GM23248 (cell line): ENCODE results near the gene OR2D2. TPM values are rescaled to one million over a fixed set of nuclear protein-coding genes. Genes with fewer than 3 reads are reported as not detected.

Experiments
- DNase-seq: peaks from one replicate; pipeline ENCODE4 v3.0.0-alpha.2; 2015
- H2AFZ ChIP-seq: fragments of 200-600 bp; sonication (generic); 2 replicates; pipeline ENCODE4 v1.6.1; 2016; ENCODE audit warnings: antibody characterized with exemption
- H3F3A ChIP-seq: fragments of 200-600 bp; sonication (generic); 2 replicates; pipeline ENCODE4 v1.6.1; 2016; ENCODE audit warnings: mild to moderate bottlenecking, antibody characterized with exemption, mixed run types; ENCODE audit not compliant: insufficient read depth
- H3K27ac ChIP-seq: fragments of 200-600 bp; sonication (generic); 2 replicates; pipeline ENCODE4 v1.5.1; 2016; ENCODE audit warnings: mild to moderate bottlenecking
- H3K27me3 ChIP-seq: fragments of 200-600 bp; sonication (generic); replicated peaks from 2 replicates; pipeline ENCODE4 v1.6.1; 2016; ENCODE audit warnings: mild to moderate bottlenecking; ENCODE audit not compliant: insufficient read depth
- H3K36me3 ChIP-seq: fragments of 200-600 bp; sonication (generic); 2 replicates; pipeline ENCODE4 v1.6.1; 2016; ENCODE audit warnings: low read depth, mild to moderate bottlenecking
- H3K4me1 ChIP-seq: fragments of 200-600 bp; sonication (generic); 2 replicates; pipeline ENCODE4 v1.6.1; 2016; ENCODE audit warnings: mild to moderate bottlenecking; ENCODE audit not compliant: insufficient read depth
- H3K4me2 ChIP-seq: fragments of 200-600 bp; sonication (generic); one replicate; pipeline ENCODE4 v1.6.1; 2016; ENCODE audit warnings: mild to moderate bottlenecking; ENCODE audit not compliant: unreplicated experiment
- H3K4me3 ChIP-seq: fragments of 200-600 bp; sonication (generic); 2 replicates; pipeline ENCODE4 v1.5.1; 2016; ENCODE audit warnings: mild to moderate bottlenecking
- H3K79me2 ChIP-seq: fragments of 200-600 bp; sonication (generic); 2 replicates; pipeline ENCODE4 v1.6.1; 2016; ENCODE audit warnings: mild to moderate bottlenecking; ENCODE audit not compliant: insufficient read depth
- H3K9ac ChIP-seq: fragments of 200-600 bp; sonication (generic); 2 replicates; pipeline ENCODE4 v1.6.1; 2016; ENCODE audit warnings: mild to moderate bottlenecking
- H3K9me2 ChIP-seq: fragments of 200-600 bp; sonication (generic); 2 replicates; pipeline ENCODE4 v1.6.1; 2016; ENCODE audit warnings: mixed run types, mild to moderate bottlenecking, moderate library complexity; ENCODE audit not compliant: insufficient read depth
- H3K9me3 ChIP-seq: fragments of 200-600 bp; sonication (generic); one replicate; pipeline ENCODE4 v1.6.1; 2017; ENCODE audit warnings: low read depth
- H4K20me1 ChIP-seq: fragments of 200-600 bp; sonication (generic); 2 replicates; pipeline ENCODE4 v1.6.0; 2016; ENCODE audit not compliant: insufficient read depth
- EZH2 ChIP-seq: fragments of 200-600 bp; sonication (generic); IDR thresholded peaks from 2 replicates; pipeline ENCODE4 v1.6.1; 2018; ENCODE audit warnings: antibody characterized with exemption, mild to moderate bottlenecking; ENCODE audit not compliant: insufficient read depth, poor library complexity, severe bottlenecking
- EZH2phosphoT487 ChIP-seq: fragments of 200-600 bp; sonication (generic); IDR thresholded peaks from 2 replicates; pipeline ENCODE4 v1.6.1; 2018; ENCODE audit warnings: antibody characterized with exemption, moderate library complexity, mild to moderate bottlenecking, low read depth; ENCODE audit not compliant: insufficient read depth
- WGBS, 2 experiments: methylation state at CpG; one replicate each; pipeline ENCODE4 v1.1.6; 2015 to 2017; ENCODE audit warnings: low lambda C conversion rate in 2 of 2, low coverage in 1 of 2; ENCODE audit errors: missing lambda C conversion rate in 2 of 2; 5-methylcytosine and 5-hydroxymethylcytosine counted together
- in situ Hi-C: fragments of 300-500 bp; cut with MboI; formaldehyde crosslinking; loops from 2 replicates; pipeline ENCODE4 v1.15.0; 2020
- polyA plus RNA-seq: library from polyadenylated mRNA; unstranded; fragments of >200 nt; fragmentation: Nextera tagmentation; extraction: Ambion mirVana; gene quantifications from 2 replicates; pipeline ENCODE4 v1.2.1, GENCODE V29; 2016
- total RNA-seq: library from RNA; depleted of rRNA; stranded (reverse); fragments of >200 nt; shearing (Covaris generic); gene quantifications from 2 replicates; pipeline ENCODE4 v1.2.3, GENCODE V29; 2014

OR2D2 gene
- total and polyA plus RNA-seq, 2 experiments from 2014 or later: 0.22 TPM; not detected in 1

GRCh38 chr11:6928916-6929315, 36.6 kb upstream of the OR2D2 start:
- H2AFZ ChIP-seq: no peak overlapping the region
- no peak overlapping the region for H3K27ac ChIP-seq
- H3K4me2 ChIP-seq: no peak overlapping the region
- peaks cover 12% of the 10 kb centered on the region; the same call in 1 of the 2 replicates for H3K4me1 ChIP-seq
- no peaks in the 10 kb centered on the region for H3K36me3 ChIP-seq
- TF ChIP-seq EZH2: no peak
- no peak for TF ChIP-seq EZH2phosphoT487
- H3K4me3 ChIP-seq: no peak overlapping the region
- H4K20me1 ChIP-seq: no peaks in the 10 kb centered on the region
- no peak overlapping the region for H3K9ac ChIP-seq
- DNase-seq: no peak
- in situ Hi-C loops: no loop called here
- H3F3A ChIP-seq: peaks cover 18% of the 10 kb centered on the region
- no peaks in the 10 kb centered on the region; the same call in 1 of the 2 replicates for H3K9me2 ChIP-seq
- H3K9me3 ChIP-seq: no peaks in the 10 kb centered on the region
- H3K27me3 ChIP-seq: no peaks in the 10 kb centered on the region
- H3K79me2 ChIP-seq: peaks cover 23% of the 10 kb centered on the region
- 71 to 73% methylated on average over 4 of the region's 4 CpGs for WGBS, 2 experiments

GRCh38 chr11:6927030-6927617, 34.8 kb upstream of the OR2D2 start:
- peaks cover 12% of the 10 kb centered on the region; the same call in 1 of the 2 replicates for H3K4me1 ChIP-seq

GRCh38 chr11:6926208-6927029, 34.1 kb upstream of the OR2D2 start, which contains the start of gene ZNF215:
TSS of gene ZNF215 (plus strand) at chr11:6926426. CDS start at chr11:6932273, 5,847 bp downstream.
- 1 to 2% methylated on average over 44 to 60 of the region's 61 CpGs for WGBS, 2 experiments
- H3K9me3 ChIP-seq: no peaks in the 10 kb centered on the region
- H3F3A ChIP-seq: peaks cover 18% of the 10 kb centered on the region
- peak within 1 kb of the TSS; percentile 85 for H3K4me2 ChIP-seq
- H3K36me3 ChIP-seq: no peaks in the 10 kb centered on the region
- H3K27me3 ChIP-seq: no peaks in the 10 kb centered on the region
- no peaks in the 10 kb centered on the region for H4K20me1 ChIP-seq
- in situ Hi-C loops: no loop called here
- TF ChIP-seq EZH2phosphoT487: no peak
- no peak for TF ChIP-seq EZH2
- H3K27ac ChIP-seq: peak within 1 kb of the TSS; percentile 83
- DNase-seq: peak; percentile 97
- H3K4me3 ChIP-seq: peak within 1 kb of the TSS; percentile 82
- peak within 1 kb of the TSS; percentile 82 for H3K9ac ChIP-seq
- no peaks in the 10 kb centered on the region; the same call in 1 of the 2 replicates for H3K9me2 ChIP-seq
- peak within 1 kb of the TSS; percentile 99 for H2AFZ ChIP-seq
- peaks cover 23% of the 10 kb centered on the region for H3K79me2 ChIP-seq
- H3K4me1 ChIP-seq: peaks cover 12% of the 10 kb centered on the region; the same call in 1 of the 2 replicates

More at GRCh38 chr11:6927030-6927617, 34.8 kb upstream of the OR2D2 start:
- no peaks in the 10 kb centered on the region for H3K27me3 ChIP-seq
- H3K4me2 ChIP-seq: peak overlapping the region; percentile 85
- peak overlapping the region; percentile 99 for H2AFZ ChIP-seq
- TF ChIP-seq EZH2: no peak
- TF ChIP-seq EZH2phosphoT487: no peak
- H4K20me1 ChIP-seq: no peaks in the 10 kb centered on the region
- H3K36me3 ChIP-seq: no peaks in the 10 kb centered on the region
- H3K79me2 ChIP-seq: peaks cover 23% of the 10 kb centered on the region
- peaks cover 18% of the 10 kb centered on the region for H3F3A ChIP-seq
- WGBS, 2 experiments: 22 to 23% methylated on average over 11 of the region's 11 CpGs
- peak overlapping the region; percentile 83 for H3K27ac ChIP-seq
- peak overlapping the region; percentile 82 for H3K9ac ChIP-seq
- no peaks in the 10 kb centered on the region for H3K9me3 ChIP-seq
- no peaks in the 10 kb centered on the region; the same call in 1 of the 2 replicates for H3K9me2 ChIP-seq
- peak overlapping the region; percentile 82 for H3K4me3 ChIP-seq
- in situ Hi-C loops: no loop called here
- peak; percentile 9 for DNase-seq

- H3K4me3 ChIP-seq: peak overlapping the region; percentile 82
- peak overlapping the region; percentile 99 for H2AFZ ChIP-seq
- H4K20me1 ChIP-seq: no peaks in the 10 kb centered on the region
- H3K9me2 ChIP-seq: no peaks in the 10 kb centered on the region; the same call in 1 of the 2 replicates
- H3K4me2 ChIP-seq: peak overlapping the region; percentile 85
- peak; percentile 55 for DNase-seq
- 18 to 33% methylated on average over 2 of the region's 2 CpGs for WGBS, 2 experiments
- H3K9ac ChIP-seq: peak overlapping the region; percentile 82
- in situ Hi-C loops: no loop called here
- no peaks in the 10 kb centered on the region for H3K27me3 ChIP-seq
- peaks cover 12% of the 10 kb centered on the region; the same call in 1 of the 2 replicates for H3K4me1 ChIP-seq
- peaks cover 18% of the 10 kb centered on the region for H3F3A ChIP-seq
- H3K79me2 ChIP-seq: peaks cover 23% of the 10 kb centered on the region
- H3K27ac ChIP-seq: peak overlapping the region; percentile 83
- H3K36me3 ChIP-seq: no peaks in the 10 kb centered on the region
- H3K9me3 ChIP-seq: no peaks in the 10 kb centered on the region
- TF ChIP-seq EZH2phosphoT487 (no peak), EZH2 (no peak)
Observed at GRCh38 chr11:6925636-6926207, 33.4 kb upstream of the OR2D2 start.
